PFSK-1 (cell line): Measurements from ENCODE around the gene VNN1.

ENCODE experiments used
- FOXP2 ChIP-seq: optimal IDR thresholded peaks from 2 replicates; pipeline ENCODE3; 2011; ENCODE audit warnings: borderline replicate concordance, control low read depth, inconsistent platforms; ENCODE audit not compliant: insufficient read depth; ENCODE audit errors: extremely low read length, extremely low read depth
- POLR2AphosphoS5 ChIP-seq: IDR thresholded peaks from 2 replicates; pipeline ENCODE4 v1.6.1; 2012; ENCODE audit warnings: low read depth, mild to moderate bottlenecking, control low read depth, low read length, moderate library complexity
- REST ChIP-seq, 2 experiments: IDR thresholded peaks; 2 replicates each; pipeline versions ENCODE4 v1.6.1 to v1.8.0; 2011 to 2012; ENCODE audit warnings: low read depth in 2 of 2, low read length in 2 of 2, control low read depth in 1 of 2, inconsistent platforms in 1 of 2, mild to moderate bottlenecking in 1 of 2, moderate library complexity in 1 of 2; ENCODE audit not compliant: insufficient read depth in 1 of 2
- SIN3A ChIP-seq: IDR thresholded peaks from 2 replicates; pipeline ENCODE4 v1.6.1; 2012; ENCODE audit warnings: mild to moderate bottlenecking, low read length, moderate library complexity, borderline replicate concordance; ENCODE audit not compliant: insufficient read depth
- TAF1 ChIP-seq: IDR thresholded peaks from 2 replicates; pipeline ENCODE4 v1.6.1; 2012; ENCODE audit warnings: low read length, control low read depth, borderline replicate concordance; ENCODE audit not compliant: insufficient read depth

GRCh38 chr6:132648356-132648755, 65.5 kb downstream of the VNN1 start:
- TF ChIP-seq SIN3A (no peak), POLR2AphosphoS5 (no peak), FOXP2 (no peak), TAF1 (no peak), REST (IDR thresholded peaks at IDR 0.05; ENCODE audit: insufficient read depth in 1 of 2, low read depth in 2 of 2, low read length in 2 of 2) (no peak)
